Hepatocyte (in vitro differentiated cells): ENCODE measurements around the gene EHD1. TPM values are rescaled to one million over a fixed set of nuclear protein-coding genes. Genes with fewer than 3 reads are reported as not detected.

Source experiments
- DNase-seq: peaks from one replicate; pipeline ENCODE4 v3.0.0-alpha.2; 2016; ENCODE audit warnings: low spot score
- H2AFZ ChIP-seq: fragments of 200-600 bp; sonication (generic); 2 replicates; pipeline ENCODE4 v1.6.0; 2016; ENCODE audit warnings: antibody characterized with exemption, mild to moderate bottlenecking
- H3K27ac ChIP-seq: fragments of 200-600 bp; sonication (generic); 2 replicates; pipeline ENCODE4 v1.5.1; 2016; ENCODE audit warnings: mild to moderate bottlenecking
- H3K27me3 ChIP-seq: fragments of 200-600 bp; sonication (generic); 2 replicates; pipeline ENCODE4 v1.6.1; 2016
- H3K36me3 ChIP-seq: fragments of 200-600 bp; sonication (generic); replicated peaks from 2 replicates; pipeline ENCODE4 v1.5.1; 2016; ENCODE audit warnings: low read depth; ENCODE audit not compliant: insufficient read depth
- H3K4me1 ChIP-seq: fragments of 200-600 bp; sonication (generic); 2 replicates; pipeline ENCODE4 v1.5.1; 2016; ENCODE audit warnings: mild to moderate bottlenecking, moderate library complexity; ENCODE audit not compliant: insufficient read depth
- H3K4me2 ChIP-seq: fragments of 200-600 bp; sonication (generic); 2 replicates; pipeline ENCODE4 v1.6.0; 2016
- H3K4me3 ChIP-seq: fragments of 200-600 bp; sonication (generic); 2 replicates; pipeline ENCODE4 v1.5.1; 2016; ENCODE audit warnings: mild to moderate bottlenecking
- H3K79me2 ChIP-seq: fragments of 200-600 bp; sonication (generic); 2 replicates; pipeline ENCODE4 v1.6.0; 2017; ENCODE audit warnings: mild to moderate bottlenecking
- H3K9me2 ChIP-seq: fragments of 200-600 bp; sonication (generic); replicated peaks from 2 replicates; pipeline ENCODE4 v1.6.0; 2017; ENCODE audit warnings: mild to moderate bottlenecking; ENCODE audit not compliant: insufficient read depth
- H3K9me3 ChIP-seq: fragments of 200-600 bp; sonication (generic); 2 replicates; pipeline ENCODE4 v1.5.1; 2016; ENCODE audit warnings: low read depth, mild to moderate bottlenecking
- H4K20me1 ChIP-seq: fragments of 200-600 bp; sonication (generic); 2 replicates; pipeline ENCODE4 v1.6.0; 2016; ENCODE audit warnings: mild to moderate bottlenecking; ENCODE audit not compliant: insufficient read depth, poor library complexity, severe bottlenecking
- CTCF ChIP-seq: fragments of 200-600 bp; sonication (generic); IDR thresholded peaks from 2 replicates; pipeline ENCODE4 v1.5.1; 2016; ENCODE audit warnings: antibody characterized with exemption, mild to moderate bottlenecking; ENCODE audit not compliant: poor library complexity
- EZH2 ChIP-seq: fragments of 200-600 bp; sonication (generic); IDR thresholded peaks from 2 replicates; pipeline ENCODE4 v1.6.1; 2016; ENCODE audit warnings: antibody characterized with exemption, mild to moderate bottlenecking, borderline replicate concordance
- EZH2phosphoT487 ChIP-seq: fragments of 200-600 bp; sonication (generic); IDR thresholded peaks from one replicate; pipeline ENCODE4 v1.6.1; 2018; ENCODE audit warnings: antibody characterized with exemption, mild to moderate bottlenecking, low read depth, moderate library complexity; ENCODE audit not compliant: unreplicated experiment, severe bottlenecking
- WGBS: methylation state at CpG from one replicate; pipeline ENCODE4 v1.1.6; 2016; ENCODE audit warnings: low lambda C conversion rate; ENCODE audit errors: missing lambda C conversion rate; 5-methylcytosine and 5-hydroxymethylcytosine counted together
- polyA plus RNA-seq: library from polyadenylated mRNA; unstranded; fragments of >200 nt; fragmentation: Nextera tagmentation; extraction: Ambion mirVana; gene quantifications from 2 replicates; pipeline ENCODE4 v1.2.1, GENCODE V29; 2016
- total RNA-seq: library from RNA; depleted of rRNA; stranded (reverse); fragments of >200 nt; gene quantifications from 2 replicates; pipeline ENCODE4 v1.2.3, GENCODE V29; 2014

EHD1 gene
- total and polyA plus RNA-seq, 2 experiments from 2014 or later: 52.4 to 69.5 TPM

- Histone ChIP-seq H3K27ac (peak overlapping the region; percentile 92), H3K9me2 (no peaks in the 10 kb centered on the region), H3K9me3 (no peaks in the 10 kb centered on the region), H3K4me3 (no peak overlapping the region), H3K79me2 (peaks cover 91% of the 10 kb centered on the region), H2AFZ (no peak overlapping the region), H3K27me3 (no peaks in the 10 kb centered on the region), H3K4me1 (peaks cover 67% of the 10 kb centered on the region), H3K36me3 (no peaks in the 10 kb centered on the region), H4K20me1 (peaks cover 12% of the 10 kb centered on the region), H3K4me2 (peak overlapping the region; percentile 71)
- no peak for DNase-seq
- TF ChIP-seq CTCF (no peak), EZH2 (no peak), EZH2phosphoT487 (no peak)
- 78% methylated on average over 21 of the region's 21 CpGs for WGBS
Measured at GRCh38 chr11:64868904-64869570, 9.4 kb downstream of the EHD1 start.

DNA sequence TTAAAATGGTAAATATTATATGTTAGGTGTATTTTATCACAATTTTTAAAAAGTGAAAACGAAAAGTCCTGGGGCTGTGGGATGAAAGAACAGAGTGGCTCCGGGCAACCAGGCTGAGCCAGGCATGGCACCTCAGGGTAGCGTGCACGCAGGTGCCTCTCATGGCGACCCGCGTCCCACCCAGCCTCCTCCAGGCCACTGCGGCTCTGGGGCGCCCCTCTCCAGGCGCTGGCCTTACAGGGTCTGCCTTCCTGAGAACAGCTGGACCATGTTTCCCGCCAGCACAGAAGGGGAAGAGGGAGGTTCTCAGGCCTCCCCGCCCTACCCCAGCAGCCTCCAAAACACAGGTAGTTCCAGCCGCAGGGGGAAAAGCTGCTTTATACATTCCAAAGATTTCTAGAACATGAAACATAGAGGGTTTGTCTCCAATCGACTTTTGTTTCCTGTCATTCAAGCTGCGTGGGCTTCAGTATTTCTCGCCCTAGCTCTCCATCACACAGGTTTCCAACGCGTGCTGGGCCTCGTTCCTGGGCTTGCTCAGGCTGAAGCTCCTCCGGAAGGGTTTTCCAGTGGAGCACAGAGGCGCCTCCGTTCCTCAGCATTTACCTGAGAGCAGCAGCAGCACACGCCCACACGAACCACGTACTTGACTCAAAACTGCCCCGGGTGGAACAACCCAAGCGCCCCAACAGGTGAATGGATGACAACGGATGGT lies 10.5 kb downstream of the EHD1 start:
- Histone ChIP-seq H3K79me2 (peaks cover 93% of the 10 kb centered on the region), H3K36me3 (no peaks in the 10 kb centered on the region), H3K9me2 (no peaks in the 10 kb centered on the region), H3K4me1 (peaks cover 71% of the 10 kb centered on the region), H3K4me2 (no peak overlapping the region), H2AFZ (no peak overlapping the region), H3K27me3 (no peaks in the 10 kb centered on the region), H3K27ac (peak overlapping the region; percentile 92), H3K9me3 (no peaks in the 10 kb centered on the region), H3K4me3 (no peak overlapping the region), H4K20me1 (peaks cover 16% of the 10 kb centered on the region)
- TF ChIP-seq CTCF: no peak
- TF ChIP-seq EZH2phosphoT487: no peak
- no peak for TF ChIP-seq EZH2
- 90% methylated on average over 28 of the region's 28 CpGs for WGBS
- no peak for DNase-seq

DNA sequence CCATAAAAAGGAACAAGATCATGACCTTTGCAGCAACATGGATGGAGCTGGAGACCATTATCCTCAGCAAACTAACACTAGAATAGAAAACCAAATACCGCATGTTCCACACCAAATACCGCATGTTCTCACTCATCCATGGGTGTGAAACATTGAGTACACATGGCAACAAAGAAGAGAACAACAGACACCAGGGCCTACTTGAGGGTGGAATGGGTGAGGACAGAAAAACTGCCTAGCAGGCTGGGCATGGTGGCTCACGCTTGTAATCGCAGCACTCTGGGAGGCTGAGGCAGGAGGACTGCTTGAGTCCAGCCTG lies 12.3 kb downstream of the EHD1 start:
- H3K4me2 ChIP-seq: no peak overlapping the region
- no peak overlapping the region for H3K4me3 ChIP-seq
- H3K79me2 ChIP-seq: peaks cover 93% of the 10 kb centered on the region
- H4K20me1 ChIP-seq: peaks cover 12% of the 10 kb centered on the region
- peak overlapping the region; percentile 92 for H3K27ac ChIP-seq
- H2AFZ ChIP-seq: no peak overlapping the region
- no peaks in the 10 kb centered on the region for H3K27me3 ChIP-seq
- peaks cover 61% of the 10 kb centered on the region for H3K4me1 ChIP-seq
- H3K36me3 ChIP-seq: no peaks in the 10 kb centered on the region
- 97% methylated on average over 4 of the region's 4 CpGs for WGBS
- no peaks in the 10 kb centered on the region for H3K9me2 ChIP-seq
- no peaks in the 10 kb centered on the region for H3K9me3 ChIP-seq
- no peak for DNase-seq
- no peak for TF ChIP-seq EZH2
- no peak for TF ChIP-seq EZH2phosphoT487
